HG03066 (cell line): ENCODE results near the gene KIAA2012.

ENCODE experiments used
- ATAC-seq: cut with Tn5 transposase; IDR thresholded peaks from one replicate; pipeline ENCODE4 v1.9.1; 2021; ENCODE audit warnings: low read depth; ENCODE audit not compliant: unreplicated experiment

Gene KIAA2012

GRCh38 chr2:202074324-202074723 is 1.3 kb downstream of the KIAA2012 start:
- ATAC-seq, result no peak

- ATAC-seq, result no peak
Observed at GRCh38 chr2:202079310-202079709, 6.3 kb downstream of the KIAA2012 start.

GRCh38 chr2:202084265-202084664 is 11.2 kb downstream of the KIAA2012 start:
- no peak for ATAC-seq

GRCh38 chr2:202088777-202089176 is 15.7 kb downstream of the KIAA2012 start:
- no peak for ATAC-seq

GRCh38 chr2:202090530-202090929 is 17.5 kb downstream of the KIAA2012 start:
- no peak for ATAC-seq

GRCh38 chr2:202091476-202091875 is 18.4 kb downstream of the KIAA2012 start:
- no peak for ATAC-seq

- no peak for ATAC-seq
Observed at GRCh38 chr2:202094426-202094986, 21.5 kb downstream of the KIAA2012 start.

- no peak for ATAC-seq
Observed at GRCh38 chr2:202095235-202095634, 22.2 kb downstream of the KIAA2012 start.

- ATAC-seq, result no peak
Observed at GRCh38 chr2:202096736-202097135, 23.7 kb downstream of the KIAA2012 start.

- ATAC-seq, result no peak
Observed at GRCh38 chr2:202098291-202098690, 25.2 kb downstream of the KIAA2012 start.

- ATAC-seq, result no peak
Observed at GRCh38 chr2:202099515-202099914, 26.5 kb downstream of the KIAA2012 start.

- ATAC-seq, result no peak
Observed at GRCh38 chr2:202100176-202100575, 27.1 kb downstream of the KIAA2012 start.

GRCh38 chr2:202101026-202101579 is 28.0 kb downstream of the KIAA2012 start:
- ATAC-seq, result no peak

- ATAC-seq, result no peak
Observed at GRCh38 chr2:202102425-202103000, 29.5 kb downstream of the KIAA2012 start.

- ATAC-seq, result no peak
Observed at GRCh38 chr2:202104286-202104870, 31.3 kb downstream of the KIAA2012 start.

GRCh38 chr2:202105025-202105424 is 32.0 kb downstream of the KIAA2012 start:
- ATAC-seq, result no peak

GRCh38 chr2:202108345-202108744 is 35.3 kb downstream of the KIAA2012 start:
- ATAC-seq, result no peak

- ATAC-seq, result no peak
Observed at GRCh38 chr2:202109139-202109736, 36.2 kb downstream of the KIAA2012 start.

GRCh38 chr2:202109737-202110184 is 36.7 kb downstream of the KIAA2012 start:
- ATAC-seq, result no peak

GRCh38 chr2:202110491-202110890 is 37.4 kb downstream of the KIAA2012 start:
- ATAC-seq, result no peak

- no peak for ATAC-seq
Observed at GRCh38 chr2:202112041-202112440, 39.0 kb downstream of the KIAA2012 start.
